Hepatocyte (in vitro differentiated cells): ENCODE measurements around the gene PRPSAP2. TPM values are rescaled to one million over a fixed set of nuclear protein-coding genes. Genes with fewer than 3 reads are reported as not detected.
A peak's percentile ranks its signal among the peaks of the same experiment; 100 is the strongest.
"Not testable (repeated sequence)": the region's sequence is repeated elsewhere in the genome, so short reads cannot be mapped to it uniquely, and the experiment has no call there.

Source experiments
- DNase-seq: peaks from one replicate; pipeline ENCODE4 v3.0.0-alpha.2; 2016; ENCODE audit warnings: low spot score
- H2AFZ ChIP-seq: fragments of 200-600 bp; sonication (generic); 2 replicates; pipeline ENCODE4 v1.6.0; 2016; ENCODE audit warnings: antibody characterized with exemption, mild to moderate bottlenecking
- H3K27ac ChIP-seq: fragments of 200-600 bp; sonication (generic); 2 replicates; pipeline ENCODE4 v1.5.1; 2016; ENCODE audit warnings: mild to moderate bottlenecking
- H3K27me3 ChIP-seq: fragments of 200-600 bp; sonication (generic); 2 replicates; pipeline ENCODE4 v1.6.1; 2016
- H3K36me3 ChIP-seq: fragments of 200-600 bp; sonication (generic); replicated peaks from 2 replicates; pipeline ENCODE4 v1.5.1; 2016; ENCODE audit warnings: low read depth; ENCODE audit not compliant: insufficient read depth
- H3K4me1 ChIP-seq: fragments of 200-600 bp; sonication (generic); 2 replicates; pipeline ENCODE4 v1.5.1; 2016; ENCODE audit warnings: mild to moderate bottlenecking, moderate library complexity; ENCODE audit not compliant: insufficient read depth
- H3K4me2 ChIP-seq: fragments of 200-600 bp; sonication (generic); 2 replicates; pipeline ENCODE4 v1.6.0; 2016
- H3K4me3 ChIP-seq: fragments of 200-600 bp; sonication (generic); 2 replicates; pipeline ENCODE4 v1.5.1; 2016; ENCODE audit warnings: mild to moderate bottlenecking
- H3K79me2 ChIP-seq: fragments of 200-600 bp; sonication (generic); 2 replicates; pipeline ENCODE4 v1.6.0; 2017; ENCODE audit warnings: mild to moderate bottlenecking
- H3K9me2 ChIP-seq: fragments of 200-600 bp; sonication (generic); replicated peaks from 2 replicates; pipeline ENCODE4 v1.6.0; 2017; ENCODE audit warnings: mild to moderate bottlenecking; ENCODE audit not compliant: insufficient read depth
- H3K9me3 ChIP-seq: fragments of 200-600 bp; sonication (generic); 2 replicates; pipeline ENCODE4 v1.5.1; 2016; ENCODE audit warnings: low read depth, mild to moderate bottlenecking
- H4K20me1 ChIP-seq: fragments of 200-600 bp; sonication (generic); 2 replicates; pipeline ENCODE4 v1.6.0; 2016; ENCODE audit warnings: mild to moderate bottlenecking; ENCODE audit not compliant: insufficient read depth, poor library complexity, severe bottlenecking
- CTCF ChIP-seq: fragments of 200-600 bp; sonication (generic); IDR thresholded peaks from 2 replicates; pipeline ENCODE4 v1.5.1; 2016; ENCODE audit warnings: antibody characterized with exemption, mild to moderate bottlenecking; ENCODE audit not compliant: poor library complexity
- EZH2 ChIP-seq: fragments of 200-600 bp; sonication (generic); IDR thresholded peaks from 2 replicates; pipeline ENCODE4 v1.6.1; 2016; ENCODE audit warnings: antibody characterized with exemption, mild to moderate bottlenecking, borderline replicate concordance
- EZH2phosphoT487 ChIP-seq: fragments of 200-600 bp; sonication (generic); IDR thresholded peaks from one replicate; pipeline ENCODE4 v1.6.1; 2018; ENCODE audit warnings: antibody characterized with exemption, mild to moderate bottlenecking, low read depth, moderate library complexity; ENCODE audit not compliant: unreplicated experiment, severe bottlenecking
- WGBS: methylation state at CpG from one replicate; pipeline ENCODE4 v1.1.6; 2016; ENCODE audit warnings: low lambda C conversion rate; ENCODE audit errors: missing lambda C conversion rate; 5-methylcytosine and 5-hydroxymethylcytosine counted together
- polyA plus RNA-seq: library from polyadenylated mRNA; unstranded; fragments of >200 nt; fragmentation: Nextera tagmentation; extraction: Ambion mirVana; gene quantifications from 2 replicates; pipeline ENCODE4 v1.2.1, GENCODE V29; 2016
- total RNA-seq: library from RNA; depleted of rRNA; stranded (reverse); fragments of >200 nt; gene quantifications from 2 replicates; pipeline ENCODE4 v1.2.3, GENCODE V29; 2014

The PRPSAP2 gene
- total and polyA plus RNA-seq, 2 experiments from 2014 or later: 25.0 to 55.7 TPM

DNA sequence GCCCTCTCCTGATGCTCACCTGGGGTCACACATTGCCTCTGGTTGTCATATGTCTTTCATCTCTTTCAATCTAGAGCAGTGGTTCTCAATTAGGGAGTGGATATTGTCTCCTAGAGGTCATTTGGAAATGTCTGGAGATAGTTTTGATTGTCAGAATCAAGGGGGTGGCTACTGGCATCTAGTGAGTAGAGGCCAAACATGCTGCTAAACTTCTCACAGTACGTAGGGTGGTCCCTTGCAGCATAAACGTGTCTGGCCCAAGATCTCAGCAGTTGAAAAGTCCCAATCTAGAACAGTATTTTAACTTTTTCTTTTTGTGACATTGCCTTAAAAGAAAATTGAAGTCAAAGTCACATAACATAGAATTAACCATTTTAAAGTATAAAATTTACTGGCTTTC is 63.6 kb downstream of the PRPSAP2 start:
- Histone ChIP-seq H3K27ac (peak overlapping the region; percentile 60), H3K27me3 (no peaks in the 10 kb centered on the region), H2AFZ (no peak overlapping the region), H3K4me1 (peaks cover 23% of the 10 kb centered on the region), H3K9me2 (no peaks in the 10 kb centered on the region), H3K79me2 (peaks cover 20% of the 10 kb centered on the region), H3K4me2 (no peak overlapping the region), H4K20me1 (peaks cover 2% of the 10 kb centered on the region), H3K36me3 (no peaks in the 10 kb centered on the region), H3K9me3 (no peaks in the 10 kb centered on the region), H3K4me3 (no peak overlapping the region)
- 81% methylated on average over 2 of the region's 2 CpGs for WGBS
- TF ChIP-seq EZH2phosphoT487 (no peak), EZH2 (no peak), CTCF (no peak)
- DNase-seq: no peak

- H3K79me2 ChIP-seq: peaks cover 20% of the 10 kb centered on the region
- H3K4me3 ChIP-seq: no peak overlapping the region
- peak overlapping the region; percentile 60 for H3K27ac ChIP-seq
- no peaks in the 10 kb centered on the region for H3K27me3 ChIP-seq
- no peak overlapping the region for H3K4me2 ChIP-seq
- no peaks in the 10 kb centered on the region for H3K36me3 ChIP-seq
- H3K9me3 ChIP-seq: no peaks in the 10 kb centered on the region
- peaks cover 2% of the 10 kb centered on the region for H4K20me1 ChIP-seq
- whole genome bisulfite sequencing: 73% methylated on average over 4 of the region's 4 CpGs
- peaks cover 23% of the 10 kb centered on the region for H3K4me1 ChIP-seq
- no peak for TF ChIP-seq EZH2
- TF ChIP-seq CTCF: no peak
- no peak for TF ChIP-seq EZH2phosphoT487
- no peaks in the 10 kb centered on the region for H3K9me2 ChIP-seq
- no peak overlapping the region for H2AFZ ChIP-seq
- peak; percentile 15 for DNase-seq
These were observed 64.1 kb downstream of the PRPSAP2 start for GRCh38 chr17:18921912-18922451.

- H3K27me3 ChIP-seq, DNase-seq, H3K27ac ChIP-seq, H3K9me2 ChIP-seq, H2AFZ ChIP-seq, H4K20me1 ChIP-seq, H3K4me2 ChIP-seq, H3K9me3 ChIP-seq, H3K36me3 ChIP-seq, H3K4me3 ChIP-seq: not testable (repeated sequence)
- Histone ChIP-seq H3K4me1 (peaks cover 23% of the 10 kb centered on the region), H3K79me2 (peaks cover 20% of the 10 kb centered on the region)
- 98% methylated on average over 7 of the region's 7 CpGs for WGBS
These were observed 64.7 kb downstream of the PRPSAP2 start for GRCh38 chr17:18922596-18922995.

- Histone ChIP-seq H3K79me2 (peaks cover 20% of the 10 kb centered on the region), H4K20me1 (peaks cover 2% of the 10 kb centered on the region), H2AFZ (no peak overlapping the region), H3K9me3 (no peaks in the 10 kb centered on the region), H3K4me1 (peaks cover 18% of the 10 kb centered on the region), H3K27me3 (no peaks in the 10 kb centered on the region), H3K9me2 (no peaks in the 10 kb centered on the region), H3K4me3 (no peak overlapping the region), H3K36me3 (no peaks in the 10 kb centered on the region), H3K27ac (no peak overlapping the region), H3K4me2 (no peak overlapping the region)
- DNase-seq: no peak
- no peak for TF ChIP-seq EZH2phosphoT487
- no peak for TF ChIP-seq EZH2
- no peak for TF ChIP-seq CTCF
- WGBS: 100% methylated on average over 1 of the region's 1 CpG
These were observed 67.3 kb downstream of the PRPSAP2 start for GRCh38 chr17:18925187-18925586.
